Stomach smooth muscle (tissue), 2 donors: ENCODE results near the gene SMAD5.

Source experiments
- H3K27ac ChIP-seq: one replicate; pipeline ENCODE4 v1.7.0; 2013; ENCODE audit warnings: mild to moderate bottlenecking, low read length, inconsistent platforms
- H3K27me3 ChIP-seq, 2 donors: one replicate each; pipeline ENCODE4 v1.7.0; 2013; ENCODE audit warnings: low read length in 2 of 2; ENCODE audit not compliant: insufficient read depth in 2 of 2, control insufficient read depth in 1 of 2
- H3K36me3 ChIP-seq, 2 donors: one replicate each; pipeline ENCODE4 v1.7.0; 2013; ENCODE audit warnings: low read length in 2 of 2; ENCODE audit not compliant: control insufficient read depth in 2 of 2, insufficient read depth in 2 of 2
- H3K4me1 ChIP-seq: one replicate; pipeline ENCODE4 v1.7.0; 2013; ENCODE audit warnings: low read length; ENCODE audit not compliant: control insufficient read depth, insufficient read depth
- H3K4me3 ChIP-seq, 2 donors: one replicate each; pipeline ENCODE4 v1.7.0; 2013; ENCODE audit warnings: low read length in 2 of 2
- H3K9ac ChIP-seq, 2 donors: one replicate each; pipeline ENCODE4 v1.7.0; 2013; ENCODE audit warnings: low read length in 2 of 2, mild to moderate bottlenecking in 1 of 2
- H3K9me3 ChIP-seq, 2 donors: one replicate each; pipeline ENCODE4 v1.7.0; 2013; ENCODE audit warnings: low read length in 2 of 2; ENCODE audit not compliant: control insufficient read depth in 2 of 2
- donor health status: healthy.
- donor health status: Pancreatic carcinoma.

Gene SMAD5

GRCh38 chr5:136132557-136133221 lies at the start of gene SMAD5:
SMAD5 (plus strand) TSS chr5:136132845; CDS start chr5:136153761, 20,916 bp downstream.
- Histone ChIP-seq H3K9me3 (no peaks in the 10 kb centered on the region), H3K4me1 (peaks cover 2% of the 10 kb centered on the region), H3K36me3 (no peaks in the 10 kb centered on the region), H3K4me3 (peak within 1 kb of the TSS; percentile 85 to 90), H3K27ac (peak within 1 kb of the TSS; percentile 92), H3K27me3 (no peaks in the 10 kb centered on the region), H3K9ac (peak within 1 kb of the TSS; percentile 94 to 95)

GRCh38 chr5:136084698-136085097 lies 47.9 kb upstream of the SMAD5 start:
- H3K27me3 ChIP-seq = no peaks in the 10 kb centered on the region
- peaks cover 30% of the 10 kb centered on the region for H3K4me1 ChIP-seq
- no peak overlapping the region for H3K9ac ChIP-seq
- no peak overlapping the region for H3K27ac ChIP-seq
- H3K4me3 ChIP-seq = no peak overlapping the region
- H3K36me3 ChIP-seq = no peaks in the 10 kb centered on the region
- H3K9me3 ChIP-seq = no peaks in the 10 kb centered on the region

- Histone ChIP-seq H3K27me3 (no peaks in the 10 kb centered on the region), H3K4me3 (no peak overlapping the region), H3K9me3 (no peaks in the 10 kb centered on the region), H3K4me1 (peaks cover 28% of the 10 kb centered on the region), H3K36me3 (no peaks in the 10 kb centered on the region), H3K9ac (no peak overlapping the region), H3K27ac (no peak overlapping the region)
Measured at GRCh38 chr5:136086783-136087566, 45.7 kb upstream of the SMAD5 start.

- H3K27me3 ChIP-seq = no peaks in the 10 kb centered on the region
- H3K4me1 ChIP-seq = peaks cover 19% of the 10 kb centered on the region
- H3K9ac ChIP-seq = no peak overlapping the region
- no peak overlapping the region for H3K27ac ChIP-seq
- no peaks in the 10 kb centered on the region for H3K36me3 ChIP-seq
- H3K4me3 ChIP-seq = peak overlapping the region in 1 of 2 donors; percentile 1
- no peaks in the 10 kb centered on the region for H3K9me3 ChIP-seq
Measured at GRCh38 chr5:136087961-136088871, 44.4 kb upstream of the SMAD5 start.

GRCh38 chr5:136089791-136090190 lies 42.9 kb upstream of the SMAD5 start:
- H3K9ac ChIP-seq = no peak overlapping the region

GRCh38 chr5:136090319-136090718 lies 42.3 kb upstream of the SMAD5 start:
- H3K27me3 ChIP-seq = no peaks in the 10 kb centered on the region
- H3K36me3 ChIP-seq = no peaks in the 10 kb centered on the region
- H3K4me1 ChIP-seq = peaks cover 8% of the 10 kb centered on the region
- H3K27ac ChIP-seq = no peak overlapping the region
- H3K4me3 ChIP-seq = no peak overlapping the region
- H3K9me3 ChIP-seq = no peaks in the 10 kb centered on the region
- H3K9ac ChIP-seq = no peak overlapping the region

More at GRCh38 chr5:136089791-136090190, 42.9 kb upstream of the SMAD5 start:
- H3K4me1 ChIP-seq = peaks cover 10% of the 10 kb centered on the region
- no peaks in the 10 kb centered on the region for H3K27me3 ChIP-seq
- H3K27ac ChIP-seq = no peak overlapping the region
- H3K36me3 ChIP-seq = no peaks in the 10 kb centered on the region
- H3K9me3 ChIP-seq = no peaks in the 10 kb centered on the region
- no peak overlapping the region for H3K4me3 ChIP-seq

GRCh38 chr5:136094189-136094912 lies 38.3 kb upstream of the SMAD5 start:
- Histone ChIP-seq H3K9ac (no peak overlapping the region), H3K36me3 (no peaks in the 10 kb centered on the region), H3K4me1 (no peaks in the 10 kb centered on the region), H3K27me3 (peaks cover 0 to 3% of the 10 kb centered on the region in 2 donors), H3K4me3 (no peak overlapping the region), H3K27ac (no peak overlapping the region), H3K9me3 (no peaks in the 10 kb centered on the region)

GRCh38 chr5:136094913-136095641 lies 37.6 kb upstream of the SMAD5 start:
- Histone ChIP-seq H3K4me3 (no peak overlapping the region), H3K4me1 (no peaks in the 10 kb centered on the region), H3K9ac (no peak overlapping the region)

GRCh38 chr5:136098176-136098575 lies 34.5 kb upstream of the SMAD5 start:
- H3K4me1 ChIP-seq = no peaks in the 10 kb centered on the region
- H3K27ac ChIP-seq = no peak overlapping the region
- no peak overlapping the region for H3K9ac ChIP-seq
- H3K27me3 ChIP-seq = peaks cover 0 to 3% of the 10 kb centered on the region in 2 donors
- H3K4me3 ChIP-seq = no peak overlapping the region
- H3K9me3 ChIP-seq = no peaks in the 10 kb centered on the region
- H3K36me3 ChIP-seq = no peaks in the 10 kb centered on the region

More at GRCh38 chr5:136094913-136095641, 37.6 kb upstream of the SMAD5 start:
- H3K27ac ChIP-seq = no peak overlapping the region
- no peaks in the 10 kb centered on the region for H3K9me3 ChIP-seq
- H3K27me3 ChIP-seq = peaks cover 0 to 3% of the 10 kb centered on the region in 2 donors
- no peaks in the 10 kb centered on the region for H3K36me3 ChIP-seq
